T-helper 22 cell (primary cell): Measurements from ENCODE around the gene SLC25A21.

Experiments used
- DNase-seq: peaks from one replicate; pipeline ENCODE4 v3.0.0-alpha.2; 2020; ENCODE audit warnings: low read depth

The SLC25A21 gene

GRCh38 chr14:36647824-36648753, 524.3 kb downstream of the SLC25A21 start:
- DNase-seq, result no peak

GRCh38 chr14:36647417-36647823, 525.0 kb downstream of the SLC25A21 start:
- DNase-seq, result no peak

GRCh38 chr14:36646664-36647416, 525.6 kb downstream of the SLC25A21 start:
- no peak for DNase-seq

- no peak for DNase-seq
Measured at GRCh38 chr14:36633580-36633979, 538.8 kb downstream of the SLC25A21 start.
